Large intestine (tissue), 3 donors: ENCODE results near the gene CMTM4. TPM values are rescaled to one million over a fixed set of nuclear protein-coding genes. Genes with fewer than 3 reads are reported as not detected.
A peak's percentile ranks its signal among the peaks of the same experiment; 100 is the strongest.
"Not testable (repeated sequence)": the region's sequence is repeated elsewhere in the genome, so short reads cannot be mapped to it uniquely, and the experiment has no call there.

ENCODE experiments used
- DNase-seq, 2 donors: peaks; one replicate each; pipeline versions ENCODE4 v3.0.0 to v3.0.0-alpha.2; 2013
- H3K27ac ChIP-seq: one replicate; pipeline ENCODE4 v1.5.1; 2013; ENCODE audit warnings: low read length
- H3K27me3 ChIP-seq: 2 replicates; pipeline ENCODE4 v1.6.1; 2013; ENCODE audit warnings: low read length; ENCODE audit not compliant: control insufficient read depth, insufficient read depth
- H3K36me3 ChIP-seq: 2 replicates; pipeline ENCODE4 v1.6.1; 2013; ENCODE audit warnings: low read length; ENCODE audit not compliant: control insufficient read depth, insufficient read depth
- H3K4me1 ChIP-seq: one replicate; pipeline ENCODE4 v1.6.1; 2013; ENCODE audit warnings: low read length; ENCODE audit not compliant: control insufficient read depth, insufficient read depth
- H3K4me3 ChIP-seq: one replicate; pipeline ENCODE4 v1.5.1; 2013; ENCODE audit warnings: low read length
- H3K9me3 ChIP-seq: one replicate; pipeline ENCODE4 v1.6.1; 2013; ENCODE audit warnings: mild to moderate bottlenecking, low read depth, low read length, moderate library complexity; ENCODE audit not compliant: control insufficient read depth
- WGBS: methylation state at CpG from one replicate; pipeline ENCODE4 v1.1.5; 2013; ENCODE audit warnings: low lambda C conversion rate; ENCODE audit not compliant: insufficient coverage; 5-methylcytosine and 5-hydroxymethylcytosine counted together
- polyA plus RNA-seq: library from polyadenylated mRNA; unstranded; fragments of 120-200 nt; gene quantifications from one replicate; pipeline ENCODE4 v1.2.1, GENCODE V29; 2013

Gene CMTM4
- polyA plus RNA-seq, 1 donor = 52.1 TPM

GRCh38 chr16:66596986-66597848, 99.3 kb downstream of the CMTM4 start:
- Histone ChIP-seq H3K4me3 (no peak overlapping the region), H3K27ac (no peak overlapping the region), H3K9me3 (peaks cover 4% of the 10 kb centered on the region), H3K27me3 (no peaks in the 10 kb centered on the region), H3K4me1 (no peaks in the 10 kb centered on the region), H3K36me3 (no peaks in the 10 kb centered on the region)
- WGBS = 90% methylated on average over 2 of the region's 5 CpGs
- no peak for DNase-seq

GRCh38 chr16:66596559-66596958, 100.0 kb downstream of the CMTM4 start:
- H3K4me1 ChIP-seq, H3K27ac ChIP-seq, H3K36me3 ChIP-seq, H3K27me3 ChIP-seq, H3K9me3 ChIP-seq, H3K4me3 ChIP-seq, DNase-seq: not testable (repeated sequence)
- no CpG with 5 or more reads among the region's 4 CpGs for WGBS

GRCh38 chr16:66594739-66595138, 101.8 kb downstream of the CMTM4 start:
- no peak overlapping the region for H3K4me3 ChIP-seq
- WGBS = no CpG with 5 or more reads among the region's 7 CpGs
- no peak for DNase-seq
- no peaks in the 10 kb centered on the region for H3K36me3 ChIP-seq
- H3K4me1 ChIP-seq = no peaks in the 10 kb centered on the region
- H3K9me3 ChIP-seq = no peaks in the 10 kb centered on the region
- no peak overlapping the region for H3K27ac ChIP-seq
- no peaks in the 10 kb centered on the region for H3K27me3 ChIP-seq

GRCh38 chr16:66592814-66593213, 103.7 kb downstream of the CMTM4 start:
- no peaks in the 10 kb centered on the region for H3K36me3 ChIP-seq
- H3K4me3 ChIP-seq = no peak overlapping the region
- H3K27ac ChIP-seq = no peak overlapping the region
- WGBS = no CpG with 5 or more reads among the region's 3 CpGs
- no peak for DNase-seq
- no peaks in the 10 kb centered on the region for H3K27me3 ChIP-seq
- H3K4me1 ChIP-seq = no peaks in the 10 kb centered on the region
- no peaks in the 10 kb centered on the region for H3K9me3 ChIP-seq

- H3K4me1 ChIP-seq = no peaks in the 10 kb centered on the region
- no peaks in the 10 kb centered on the region for H3K9me3 ChIP-seq
- no peak for DNase-seq
- H3K36me3 ChIP-seq = no peaks in the 10 kb centered on the region
- H3K27ac ChIP-seq = no peak overlapping the region
- H3K4me3 ChIP-seq = no peak overlapping the region
- 80% methylated on average over 1 of the region's 3 CpGs for WGBS
- no peaks in the 10 kb centered on the region for H3K27me3 ChIP-seq
Measured at GRCh38 chr16:66592241-66592640, 104.3 kb downstream of the CMTM4 start.

- Histone ChIP-seq H3K36me3 (no peaks in the 10 kb centered on the region), H3K9me3 (no peaks in the 10 kb centered on the region), H3K4me1 (no peaks in the 10 kb centered on the region), H3K27ac (no peak overlapping the region), H3K27me3 (no peaks in the 10 kb centered on the region), H3K4me3 (no peak overlapping the region)
- no peak for DNase-seq
- WGBS = no CpG with 5 or more reads among the region's 4 CpGs
Measured at GRCh38 chr16:66591018-66591417, 105.5 kb downstream of the CMTM4 start.

GRCh38 chr16:66590322-66590721, 106.2 kb downstream of the CMTM4 start:
- Histone ChIP-seq H3K27me3 (no peaks in the 10 kb centered on the region), H3K36me3 (no peaks in the 10 kb centered on the region), H3K4me3 (no peak overlapping the region), H3K27ac (no peak overlapping the region), H3K4me1 (no peaks in the 10 kb centered on the region), H3K9me3 (no peaks in the 10 kb centered on the region)
- 89% methylated on average over 4 of the region's 8 CpGs for WGBS
- no peak for DNase-seq

- Histone ChIP-seq H3K4me3 (no peak overlapping the region), H3K4me1 (no peaks in the 10 kb centered on the region), H3K9me3 (no peaks in the 10 kb centered on the region), H3K36me3 (no peaks in the 10 kb centered on the region), H3K27ac (no peak overlapping the region), H3K27me3 (no peaks in the 10 kb centered on the region)
- no CpG with 5 or more reads among the region's 8 CpGs for WGBS
- peak; percentile 48 to 51 for DNase-seq
Measured at GRCh38 chr16:66588981-66589713, 107.4 kb downstream of the CMTM4 start.

GRCh38 chr16:66587881-66588600, 108.5 kb downstream of the CMTM4 start:
- Histone ChIP-seq H3K27me3 (no peaks in the 10 kb centered on the region), H3K27ac (no peak overlapping the region), H3K4me1 (no peaks in the 10 kb centered on the region), H3K4me3 (no peak overlapping the region), H3K36me3 (no peaks in the 10 kb centered on the region), H3K9me3 (no peaks in the 10 kb centered on the region)
- no peak for DNase-seq
- no CpG with 5 or more reads among the region's 7 CpGs for WGBS

- WGBS = 79% methylated on average over 4 of the region's 10 CpGs
- DNase-seq = no peak
- H3K27ac ChIP-seq = no peak overlapping the region
Measured at GRCh38 chr16:66585481-66586239, 110.9 kb downstream of the CMTM4 start.

More at GRCh38 chr16:66585481-66586239, 110.9 kb downstream of the CMTM4 start:
- Histone ChIP-seq H3K4me3 (no peak overlapping the region), H3K9me3 (no peaks in the 10 kb centered on the region), H3K4me1 (peaks cover 4% of the 10 kb centered on the region), H3K36me3 (no peaks in the 10 kb centered on the region), H3K27me3 (no peaks in the 10 kb centered on the region)
